Neural progenitor cell (in vitro differentiated cells): ENCODE data around the gene CETP. TPM values are rescaled to one million over a fixed set of nuclear protein-coding genes. Genes with fewer than 3 reads are reported as not detected.

ENCODE experiments used
- DNase-seq: peaks from one replicate; pipeline ENCODE4 v3.0.0-alpha.2; 2016; ENCODE audit warnings: low spot score
- H2AFZ ChIP-seq: fragments of 200-600 bp; sonication (generic); replicated peaks from 2 replicates; pipeline ENCODE4 v1.6.1; 2016; ENCODE audit warnings: antibody characterized with exemption
- H3F3A ChIP-seq: fragments of 200-600 bp; sonication (generic); 2 replicates; pipeline ENCODE4 v1.6.1; 2016; ENCODE audit warnings: antibody characterized with exemption, low read depth
- H3K27ac ChIP-seq: fragments of 200-600 bp; sonication (generic); 2 replicates; pipeline ENCODE4 v1.5.1; 2016; ENCODE audit warnings: mild to moderate bottlenecking
- H3K27me3 ChIP-seq: fragments of 200-600 bp; sonication (generic); 2 replicates; pipeline ENCODE4 v1.6.1; 2016; ENCODE audit warnings: mild to moderate bottlenecking, moderate library complexity
- H3K36me3 ChIP-seq: fragments of 200-600 bp; sonication (generic); 2 replicates; pipeline ENCODE4 v1.5.1; 2016
- H3K4me1 ChIP-seq: fragments of 200-600 bp; sonication (generic); 2 replicates; pipeline ENCODE4 v1.6.1; 2016; ENCODE audit warnings: mixed run types
- H3K4me2 ChIP-seq: fragments of 200-600 bp; sonication (generic); 2 replicates; pipeline ENCODE4 v1.6.1; 2016
- H3K4me3 ChIP-seq: fragments of 200-600 bp; sonication (generic); 2 replicates; pipeline ENCODE4 v1.5.1; 2016
- H3K79me2 ChIP-seq: fragments of 200-600 bp; sonication (generic); 2 replicates; pipeline ENCODE4 v1.6.1; 2016; ENCODE audit warnings: low read depth
- H3K9ac ChIP-seq: fragments of 200-600 bp; sonication (generic); 2 replicates; pipeline ENCODE4 v1.6.1; 2016
- H3K9me3 ChIP-seq: fragments of 200-600 bp; sonication (generic); 2 replicates; pipeline ENCODE4 v1.5.1; 2016; ENCODE audit warnings: low read depth
- H4K20me1 ChIP-seq: fragments of 200-600 bp; sonication (generic); 2 replicates; pipeline ENCODE4 v1.6.1; 2016; ENCODE audit warnings: low read depth
- H3K27ac Mint-ChIP-seq: 3 replicates; pipeline ENCODE4 v1.8.0; 2021; ENCODE audit warnings: mixed read lengths
- H3K27me3 Mint-ChIP-seq: 2 replicates; pipeline ENCODE4 v1.8.0; 2022; ENCODE audit warnings: low read depth, mild to moderate bottlenecking, inconsistent platforms, moderate library complexity, mixed read lengths; ENCODE audit not compliant: insufficient read depth
- H3K36me3 Mint-ChIP-seq: 3 replicates; pipeline ENCODE4 v1.8.0; 2021; ENCODE audit warnings: mixed read lengths
- H3K4me1 Mint-ChIP-seq: 3 replicates; pipeline ENCODE4 v1.8.0; 2021; ENCODE audit warnings: mixed read lengths
- H3K4me3 Mint-ChIP-seq: 3 replicates; pipeline ENCODE4 v1.8.0; 2021; ENCODE audit warnings: mild to moderate bottlenecking, moderate library complexity, mixed read lengths
- H3K9me3 Mint-ChIP-seq: 3 replicates; pipeline ENCODE4 v1.8.0; 2020; ENCODE audit warnings: mixed read lengths
- EZH2 ChIP-seq: fragments of 200-600 bp; sonication (generic); IDR thresholded peaks from 2 replicates; pipeline ENCODE4 v1.6.1; 2017; ENCODE audit warnings: antibody characterized with exemption, mild to moderate bottlenecking, moderate library complexity
- EZH2phosphoT487 ChIP-seq: fragments of 200-600 bp; sonication (generic); IDR thresholded peaks from 2 replicates; pipeline ENCODE4 v1.6.1; 2017; ENCODE audit warnings: antibody characterized with exemption
- total RNA-seq: library from RNA; depleted of rRNA; stranded (reverse); fragments of >200 nt; gene quantifications from 2 replicates; pipeline ENCODE4 v1.2.3, GENCODE V29; 2015; ENCODE audit warnings: low replicate concordance
- TF ChIP-seq, protein P1 (sequence below): fragments of 200-600 bp; sonication (generic); IDR thresholded peaks from 2 replicates; pipeline ENCODE4 v1.5.1; 2017; ENCODE audit warnings: antibody characterized with exemption, mild to moderate bottlenecking

CETP gene
- total RNA-seq, 1 donor from 2014 or later, result 0.28 TPM

DNA sequence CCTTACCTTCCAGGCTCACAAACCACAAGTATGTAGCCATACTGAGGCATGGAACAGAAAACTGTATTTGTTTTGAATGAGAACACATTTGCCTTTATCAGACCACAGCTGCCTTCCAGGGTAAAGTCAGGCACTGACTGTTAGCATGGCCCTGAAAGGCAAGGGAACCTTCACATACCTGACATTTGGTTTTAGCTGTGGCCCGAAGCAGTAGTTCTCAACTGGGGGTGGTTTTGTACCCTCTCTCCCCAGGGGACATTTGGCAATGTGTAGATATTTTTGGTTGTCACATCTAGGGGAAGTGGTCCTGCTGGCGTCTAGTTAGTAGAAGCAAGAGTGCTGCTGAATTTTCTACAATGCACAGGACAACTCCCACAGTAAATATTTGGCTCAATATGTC, 20.7 kb upstream of the CETP start:
- no peak for DNase-seq
- Mint-ChIP-seq H3K4me3 (no peak overlapping the region), H3K27me3 (no peaks in the 10 kb centered on the region), H3K9me3 (no peaks in the 10 kb centered on the region), H3K4me1 (no peaks in the 10 kb centered on the region), H3K36me3 (peaks cover 42% of the 10 kb centered on the region), H3K27ac (no peak overlapping the region)
- no peaks in the 10 kb centered on the region for H3F3A ChIP-seq
- H3K79me2 ChIP-seq, result no peaks in the 10 kb centered on the region
- no peaks in the 10 kb centered on the region for H4K20me1 ChIP-seq
- no peak overlapping the region for H2AFZ ChIP-seq
- TF ChIP-seq EZH2phosphoT487 (no peak), EZH2 (no peak)
- TF ChIP-seq, protein P1, sequence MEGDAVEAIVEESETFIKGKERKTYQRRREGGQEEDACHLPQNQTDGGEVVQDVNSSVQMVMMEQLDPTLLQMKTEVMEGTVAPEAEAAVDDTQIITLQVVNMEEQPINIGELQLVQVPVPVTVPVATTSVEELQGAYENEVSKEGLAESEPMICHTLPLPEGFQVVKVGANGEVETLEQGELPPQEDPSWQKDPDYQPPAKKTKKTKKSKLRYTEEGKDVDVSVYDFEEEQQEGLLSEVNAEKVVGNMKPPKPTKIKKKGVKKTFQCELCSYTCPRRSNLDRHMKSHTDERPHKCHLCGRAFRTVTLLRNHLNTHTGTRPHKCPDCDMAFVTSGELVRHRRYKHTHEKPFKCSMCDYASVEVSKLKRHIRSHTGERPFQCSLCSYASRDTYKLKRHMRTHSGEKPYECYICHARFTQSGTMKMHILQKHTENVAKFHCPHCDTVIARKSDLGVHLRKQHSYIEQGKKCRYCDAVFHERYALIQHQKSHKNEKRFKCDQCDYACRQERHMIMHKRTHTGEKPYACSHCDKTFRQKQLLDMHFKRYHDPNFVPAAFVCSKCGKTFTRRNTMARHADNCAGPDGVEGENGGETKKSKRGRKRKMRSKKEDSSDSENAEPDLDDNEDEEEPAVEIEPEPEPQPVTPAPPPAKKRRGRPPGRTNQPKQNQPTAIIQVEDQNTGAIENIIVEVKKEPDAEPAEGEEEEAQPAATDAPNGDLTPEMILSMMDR, result no peak
- H3K27me3 ChIP-seq, result no peaks in the 10 kb centered on the region
- no peaks in the 10 kb centered on the region for H3K9me3 ChIP-seq
- H3K27ac ChIP-seq, result no peak overlapping the region
- no peaks in the 10 kb centered on the region for H3K4me1 ChIP-seq
- no peak overlapping the region for H3K4me2 ChIP-seq
- H3K4me3 ChIP-seq, result no peak overlapping the region
- no peak overlapping the region for H3K9ac ChIP-seq
- no peaks in the 10 kb centered on the region for H3K36me3 ChIP-seq

DNA sequence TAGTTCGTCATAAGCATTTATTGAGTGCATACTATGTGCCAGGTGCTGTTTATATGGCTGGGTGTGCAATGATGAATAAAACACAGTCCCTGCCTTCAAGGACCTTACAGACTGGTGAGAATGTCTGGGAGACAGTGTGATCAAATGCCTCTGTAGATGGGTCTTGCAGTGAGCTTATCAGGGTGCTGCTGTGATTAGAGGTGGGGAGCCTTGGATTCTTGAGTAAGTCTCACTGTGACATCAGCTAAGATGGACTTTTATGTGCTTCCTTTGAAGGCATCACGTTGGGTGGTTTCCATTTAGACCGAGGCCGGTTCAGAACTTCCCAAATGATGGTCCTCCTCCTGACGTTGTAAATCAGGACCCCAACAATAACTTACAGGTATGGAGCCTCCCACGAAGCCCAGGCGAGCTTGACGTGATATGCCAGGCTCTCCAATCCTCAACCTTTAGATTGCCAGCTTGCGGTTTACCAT, 19.9 kb upstream of the CETP start:
- Histone ChIP-seq H3K27ac (no peak overlapping the region), H4K20me1 (no peaks in the 10 kb centered on the region), H3K79me2 (no peaks in the 10 kb centered on the region), H3K27me3 (no peaks in the 10 kb centered on the region), H2AFZ (no peak overlapping the region), H3K36me3 (no peaks in the 10 kb centered on the region), H3K4me1 (no peaks in the 10 kb centered on the region), H3K4me2 (no peak overlapping the region), H3K9me3 (no peaks in the 10 kb centered on the region), H3F3A (no peaks in the 10 kb centered on the region), H3K4me3 (no peak overlapping the region), H3K9ac (no peak overlapping the region)
- no peak overlapping the region for H3K4me3 Mint-ChIP-seq
- H3K36me3 Mint-ChIP-seq, result peaks cover 35% of the 10 kb centered on the region
- H3K9me3 Mint-ChIP-seq, result no peaks in the 10 kb centered on the region
- H3K27me3 Mint-ChIP-seq, result peaks cover 3% of the 10 kb centered on the region
- TF ChIP-seq EZH2 (no peak), EZH2phosphoT487 (no peak)
- TF ChIP-seq, protein P1, result no peak
- no peak for DNase-seq
- peaks cover 3% of the 10 kb centered on the region for H3K4me1 Mint-ChIP-seq
- H3K27ac Mint-ChIP-seq, result no peak overlapping the region

DNA sequence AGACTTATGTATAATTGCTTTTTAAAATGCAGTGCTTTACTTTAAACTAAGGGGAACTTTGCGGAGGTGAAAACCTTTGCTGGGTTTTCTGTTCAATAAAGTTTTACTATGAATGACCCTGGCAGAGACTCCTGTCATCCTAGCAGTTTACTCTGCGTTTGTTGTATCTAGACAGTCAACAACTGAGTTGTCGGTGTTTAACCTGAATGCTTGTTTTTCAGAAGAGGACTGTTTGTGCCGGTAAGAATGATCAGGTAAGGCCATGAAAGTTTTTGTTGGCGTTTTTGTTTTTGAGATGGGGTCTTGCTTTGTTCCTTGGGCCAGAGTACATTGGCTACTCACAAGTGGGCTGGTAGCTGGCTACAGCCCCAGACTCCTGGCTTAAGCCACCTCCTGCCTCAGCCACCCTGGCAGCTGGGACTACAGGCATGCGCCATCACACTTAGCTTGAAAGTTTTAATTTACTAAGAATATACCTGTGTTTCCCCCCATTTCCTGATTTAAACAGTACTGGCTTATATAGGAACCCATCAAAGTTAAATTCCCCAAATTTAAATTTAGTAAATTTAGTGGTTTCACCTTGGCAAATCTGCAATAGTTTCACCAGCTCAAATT, 17.9 kb upstream of the CETP start:
- Histone ChIP-seq H3F3A (no peaks in the 10 kb centered on the region), H3K4me2 (no peak overlapping the region), H2AFZ (no peak overlapping the region), H3K79me2 (no peaks in the 10 kb centered on the region), H3K27ac (no peak overlapping the region), H3K27me3 (no peaks in the 10 kb centered on the region), H3K4me3 (no peak overlapping the region), H3K9ac (no peak overlapping the region), H3K36me3 (no peaks in the 10 kb centered on the region), H3K9me3 (no peaks in the 10 kb centered on the region), H4K20me1 (no peaks in the 10 kb centered on the region), H3K4me1 (no peaks in the 10 kb centered on the region)
- H3K4me1 Mint-ChIP-seq, result peaks cover 6% of the 10 kb centered on the region
- H3K27me3 Mint-ChIP-seq, result peaks cover 4% of the 10 kb centered on the region
- H3K36me3 Mint-ChIP-seq, result peaks cover 24% of the 10 kb centered on the region
- TF ChIP-seq EZH2 (no peak), EZH2phosphoT487 (no peak)
- TF ChIP-seq, protein P1, result no peak
- H3K27ac Mint-ChIP-seq, result no peak overlapping the region
- H3K4me3 Mint-ChIP-seq, result no peak overlapping the region
- H3K9me3 Mint-ChIP-seq, result no peaks in the 10 kb centered on the region
- DNase-seq, result no peak
